ENCODE results near the gene MEF2C.

The MEF2C gene

GRCh38 chr5:88837817-88838216, 45.2 kb downstream of the MEF2C start:
- Histone ChIP-seq H3K4me1 (ENCODE audit: insufficient read depth, low read length, severe bottlenecking) (peaks cover 93% of the 10 kb centered on the region), H3K9me3 (ENCODE audit: low read length) (no peaks in the 10 kb centered on the region), H3K4me2 (ENCODE audit: low read length) (no peak overlapping the region), H3K36me3 (ENCODE audit: insufficient read depth, low read length) (no peaks in the 10 kb centered on the region), H4K20me1 (ENCODE audit: insufficient read depth, low read length) (no peaks in the 10 kb centered on the region), H3K27ac (ENCODE audit: low read depth, low read length, poor library complexity, severe bottlenecking) (no peak overlapping the region), H3F3A (ENCODE audit: insufficient read depth, low read length) (peaks cover 13% of the 10 kb centered on the region), H3K9me2 (ENCODE audit: low read depth, low read length) (no peaks in the 10 kb centered on the region), H2AFZ (ENCODE audit: low read length) (no peak overlapping the region), H3K4me3 (ENCODE audit: low read depth, low read length, poor library complexity, severe bottlenecking) (no peak overlapping the region), H3K27me3 (ENCODE audit: insufficient read depth, low read length) (no peaks in the 10 kb centered on the region), H3K79me2 (ENCODE audit: insufficient read depth, low read length) (peaks cover 12% of the 10 kb centered on the region), H3K9ac (ENCODE audit: low read length) (no peak overlapping the region)
- no peak for TF ChIP-seq CTCF (IDR thresholded peaks at IDR 0.05; ENCODE audit: low read length)
- no peak for TF ChIP-seq EZH2 (IDR thresholded peaks at IDR 0.05; ENCODE audit: borderline replicate concordance, low read length)

DNA sequence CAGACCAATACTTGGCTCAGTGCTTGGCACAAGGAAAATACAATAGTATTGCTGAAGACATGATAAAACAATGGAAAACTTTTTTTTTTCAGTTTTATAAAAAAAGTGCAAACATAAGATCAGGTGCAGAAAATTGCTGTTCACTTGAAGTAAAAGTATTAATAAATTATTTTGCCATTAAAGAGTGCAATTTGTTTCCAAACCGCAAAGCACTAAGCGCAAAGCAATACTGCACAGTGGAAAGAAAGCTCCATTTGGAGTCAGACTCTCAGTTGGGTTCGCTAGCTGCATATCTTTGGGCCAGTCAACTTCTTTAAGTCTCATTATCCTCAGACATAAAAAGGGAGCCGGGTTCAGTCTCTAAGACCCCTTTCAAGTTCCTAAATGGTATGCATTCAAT, 45.8 kb downstream of the MEF2C start:
- H3K9ac ChIP-seq (ENCODE audit: low read length): peak overlapping the region; percentile 21; the same call in 1 of the 2 replicates
- H3K27me3 ChIP-seq (ENCODE audit: insufficient read depth, low read length): no peaks in the 10 kb centered on the region
- no peaks in the 10 kb centered on the region for H3K9me2 ChIP-seq (ENCODE audit: low read depth, low read length)
- peaks cover 12% of the 10 kb centered on the region for H3F3A ChIP-seq (ENCODE audit: insufficient read depth, low read length)
- H3K9me3 ChIP-seq (ENCODE audit: low read length): no peaks in the 10 kb centered on the region
- H3K4me1 ChIP-seq (ENCODE audit: insufficient read depth, low read length, severe bottlenecking): peaks cover 93% of the 10 kb centered on the region
- peak overlapping the region; percentile 24 for H3K4me2 ChIP-seq (ENCODE audit: low read length)
- H3K79me2 ChIP-seq (ENCODE audit: insufficient read depth, low read length): peaks cover 14% of the 10 kb centered on the region
- H3K27ac ChIP-seq (ENCODE audit: low read depth, low read length, poor library complexity, severe bottlenecking): peak overlapping the region; percentile 13
- H4K20me1 ChIP-seq (ENCODE audit: insufficient read depth, low read length): no peaks in the 10 kb centered on the region
- TF ChIP-seq CTCF (IDR thresholded peaks at IDR 0.05; ENCODE audit: low read length) (no peak), EZH2 (IDR thresholded peaks at IDR 0.05; ENCODE audit: borderline replicate concordance, low read length) (no peak)
- H2AFZ ChIP-seq (ENCODE audit: low read length): no peak overlapping the region
- peak overlapping the region; percentile 1 for H3K4me3 ChIP-seq (ENCODE audit: low read depth, low read length, poor library complexity, severe bottlenecking)
- H3K36me3 ChIP-seq (ENCODE audit: insufficient read depth, low read length): no peaks in the 10 kb centered on the region

DNA sequence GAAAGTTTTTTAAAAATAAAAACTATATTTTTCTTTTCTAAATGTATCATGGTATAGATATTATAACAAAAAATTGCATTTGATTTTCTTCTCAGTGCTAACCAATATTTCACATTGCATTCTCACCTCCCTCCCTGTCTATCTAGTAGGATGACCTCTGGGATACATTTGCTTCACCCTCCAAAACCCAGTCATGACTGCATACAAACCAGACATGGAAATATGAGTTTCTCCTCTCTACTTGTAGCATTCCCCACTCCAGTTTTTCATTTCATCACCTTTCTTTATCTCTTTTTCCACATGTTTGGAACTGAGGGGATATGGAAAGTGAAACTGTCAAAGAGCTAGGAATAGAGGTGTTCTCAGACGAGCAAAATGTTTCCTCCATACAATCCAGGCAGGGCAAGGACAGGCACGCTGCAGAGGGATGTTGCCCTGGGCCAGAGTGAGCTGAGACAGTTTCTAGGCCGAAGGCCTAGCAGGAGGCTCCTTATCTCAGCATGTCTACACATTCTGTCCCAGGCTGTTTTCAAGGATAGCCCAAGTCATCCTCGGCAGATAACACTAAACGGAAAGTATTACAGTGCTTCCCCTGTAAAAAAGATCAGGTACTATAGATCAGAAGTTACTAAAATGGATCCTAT, 46.7 kb downstream of the MEF2C start:
- TF ChIP-seq EZH2 (IDR thresholded peaks at IDR 0.05; ENCODE audit: borderline replicate concordance, low read length) (no peak), CTCF (IDR thresholded peaks at IDR 0.05; ENCODE audit: low read length) (no peak)
- H3K9me3 ChIP-seq (ENCODE audit: low read length): no peaks in the 10 kb centered on the region
- H3K9ac ChIP-seq (ENCODE audit: low read length): peak overlapping the region; percentile 21; the same call in 1 of the 2 replicates
- H3K4me2 ChIP-seq (ENCODE audit: low read length): peak overlapping the region; percentile 24
- H2AFZ ChIP-seq (ENCODE audit: low read length): no peak overlapping the region
- peak overlapping the region; percentile 1 for H3K4me3 ChIP-seq (ENCODE audit: low read depth, low read length, poor library complexity, severe bottlenecking)
- H3K36me3 ChIP-seq (ENCODE audit: insufficient read depth, low read length): no peaks in the 10 kb centered on the region
- no peaks in the 10 kb centered on the region for H4K20me1 ChIP-seq (ENCODE audit: insufficient read depth, low read length)
- no peaks in the 10 kb centered on the region for H3K9me2 ChIP-seq (ENCODE audit: low read depth, low read length)
- H3K4me1 ChIP-seq (ENCODE audit: insufficient read depth, low read length, severe bottlenecking): peaks cover 93% of the 10 kb centered on the region
- H3K27ac ChIP-seq (ENCODE audit: low read depth, low read length, poor library complexity, severe bottlenecking): peak overlapping the region; percentile 59
- H3F3A ChIP-seq (ENCODE audit: insufficient read depth, low read length): peaks cover 10% of the 10 kb centered on the region
- H3K27me3 ChIP-seq (ENCODE audit: insufficient read depth, low read length): no peaks in the 10 kb centered on the region
- peaks cover 23% of the 10 kb centered on the region for H3K79me2 ChIP-seq (ENCODE audit: insufficient read depth, low read length)
